ENCODE data around the gene LRMDA. TPM values are rescaled to one million over a fixed set of nuclear protein-coding genes. Genes with fewer than 3 reads are reported as not detected.

Gene LRMDA
- total RNA-seq, 1 donor from 2014 or later, result 2.1 TPM

- Mint-ChIP-seq H3K27ac (ENCODE audit: unreplicated experiment) (no peak overlapping the region), H3K9me3 (ENCODE audit: unreplicated experiment) (no peaks in the 10 kb centered on the region), H3K36me3 (ENCODE audit: unreplicated experiment) (no peaks in the 10 kb centered on the region), H3K27me3 (ENCODE audit: unreplicated experiment) (no peaks in the 10 kb centered on the region), H3K4me1 (ENCODE audit: low read depth, unreplicated experiment) (no peaks in the 10 kb centered on the region), H3K4me3 (ENCODE audit: unreplicated experiment) (no peak overlapping the region)
- TF ChIP-seq, protein P1, sequence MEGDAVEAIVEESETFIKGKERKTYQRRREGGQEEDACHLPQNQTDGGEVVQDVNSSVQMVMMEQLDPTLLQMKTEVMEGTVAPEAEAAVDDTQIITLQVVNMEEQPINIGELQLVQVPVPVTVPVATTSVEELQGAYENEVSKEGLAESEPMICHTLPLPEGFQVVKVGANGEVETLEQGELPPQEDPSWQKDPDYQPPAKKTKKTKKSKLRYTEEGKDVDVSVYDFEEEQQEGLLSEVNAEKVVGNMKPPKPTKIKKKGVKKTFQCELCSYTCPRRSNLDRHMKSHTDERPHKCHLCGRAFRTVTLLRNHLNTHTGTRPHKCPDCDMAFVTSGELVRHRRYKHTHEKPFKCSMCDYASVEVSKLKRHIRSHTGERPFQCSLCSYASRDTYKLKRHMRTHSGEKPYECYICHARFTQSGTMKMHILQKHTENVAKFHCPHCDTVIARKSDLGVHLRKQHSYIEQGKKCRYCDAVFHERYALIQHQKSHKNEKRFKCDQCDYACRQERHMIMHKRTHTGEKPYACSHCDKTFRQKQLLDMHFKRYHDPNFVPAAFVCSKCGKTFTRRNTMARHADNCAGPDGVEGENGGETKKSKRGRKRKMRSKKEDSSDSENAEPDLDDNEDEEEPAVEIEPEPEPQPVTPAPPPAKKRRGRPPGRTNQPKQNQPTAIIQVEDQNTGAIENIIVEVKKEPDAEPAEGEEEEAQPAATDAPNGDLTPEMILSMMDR (IDR thresholded peaks at IDR 0.05; ENCODE audit: partially characterized antibody, unreplicated experiment), result no peak
- no peak for DNase-seq
These were observed 240.8 kb downstream of the LRMDA start for GRCh38 chr10:75672111-75672671.

GRCh38 chr10:75672842-75673241, 241.4 kb downstream of the LRMDA start:
- no peak overlapping the region for H3K27ac Mint-ChIP-seq (ENCODE audit: unreplicated experiment)
- no peak for DNase-seq
- TF ChIP-seq, protein P1 (IDR thresholded peaks at IDR 0.05; ENCODE audit: partially characterized antibody, unreplicated experiment), result no peak
- H3K4me1 Mint-ChIP-seq (ENCODE audit: low read depth, unreplicated experiment), result no peaks in the 10 kb centered on the region
- H3K9me3 Mint-ChIP-seq (ENCODE audit: unreplicated experiment), result no peaks in the 10 kb centered on the region
- no peak overlapping the region for H3K4me3 Mint-ChIP-seq (ENCODE audit: unreplicated experiment)
- no peaks in the 10 kb centered on the region for H3K27me3 Mint-ChIP-seq (ENCODE audit: unreplicated experiment)
- H3K36me3 Mint-ChIP-seq (ENCODE audit: unreplicated experiment), result no peaks in the 10 kb centered on the region

GRCh38 chr10:75677541-75677940, 246.1 kb downstream of the LRMDA start:
- TF ChIP-seq, protein P1 (IDR thresholded peaks at IDR 0.05; ENCODE audit: partially characterized antibody, unreplicated experiment), result no peak
- Mint-ChIP-seq H3K4me1 (ENCODE audit: low read depth, unreplicated experiment) (no peaks in the 10 kb centered on the region), H3K4me3 (ENCODE audit: unreplicated experiment) (no peak overlapping the region), H3K27me3 (ENCODE audit: unreplicated experiment) (no peaks in the 10 kb centered on the region), H3K27ac (ENCODE audit: unreplicated experiment) (no peak overlapping the region), H3K9me3 (ENCODE audit: unreplicated experiment) (no peaks in the 10 kb centered on the region), H3K36me3 (ENCODE audit: unreplicated experiment) (no peaks in the 10 kb centered on the region)
- DNase-seq, result no peak

DNA sequence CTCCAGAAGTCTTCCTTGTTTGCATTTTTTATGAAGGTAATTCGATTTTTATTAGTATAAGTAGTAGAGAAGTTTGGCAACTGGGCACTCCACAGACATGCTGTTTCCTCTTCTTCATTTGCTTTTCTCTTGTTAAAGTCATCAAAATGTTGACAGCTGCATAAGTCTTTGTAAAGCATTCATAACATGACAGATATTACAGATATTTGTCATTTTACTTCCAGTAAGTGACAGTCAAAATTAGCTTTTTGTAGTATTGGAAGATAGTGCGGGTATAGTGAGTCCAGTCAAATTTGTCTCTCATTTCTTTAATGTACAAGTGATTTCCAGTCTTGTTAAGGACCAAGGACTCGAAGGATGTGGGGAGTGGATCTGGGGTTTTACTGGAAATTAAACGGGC, 247.1 kb downstream of the LRMDA start:
- no peaks in the 10 kb centered on the region for H3K27me3 Mint-ChIP-seq (ENCODE audit: unreplicated experiment)
- no peaks in the 10 kb centered on the region for H3K36me3 Mint-ChIP-seq (ENCODE audit: unreplicated experiment)
- DNase-seq, result no peak
- no peak overlapping the region for H3K27ac Mint-ChIP-seq (ENCODE audit: unreplicated experiment)
- TF ChIP-seq, protein P1 (IDR thresholded peaks at IDR 0.05; ENCODE audit: partially characterized antibody, unreplicated experiment), result no peak
- H3K4me3 Mint-ChIP-seq (ENCODE audit: unreplicated experiment), result no peak overlapping the region
- H3K9me3 Mint-ChIP-seq (ENCODE audit: unreplicated experiment), result no peaks in the 10 kb centered on the region
- H3K4me1 Mint-ChIP-seq (ENCODE audit: low read depth, unreplicated experiment), result peaks cover 4% of the 10 kb centered on the region

- no peaks in the 10 kb centered on the region for H3K27me3 Mint-ChIP-seq (ENCODE audit: unreplicated experiment)
These were observed 248.1 kb downstream of the LRMDA start for GRCh38 chr10:75679536-75679935.

More at GRCh38 chr10:75679536-75679935, 248.1 kb downstream of the LRMDA start:
- peaks cover 4% of the 10 kb centered on the region for H3K4me1 Mint-ChIP-seq (ENCODE audit: low read depth, unreplicated experiment)
- TF ChIP-seq, protein P1 (IDR thresholded peaks at IDR 0.05; ENCODE audit: partially characterized antibody, unreplicated experiment), result no peak
- DNase-seq, result no peak
- no peak overlapping the region for H3K27ac Mint-ChIP-seq (ENCODE audit: unreplicated experiment)
- H3K9me3 Mint-ChIP-seq (ENCODE audit: unreplicated experiment), result no peaks in the 10 kb centered on the region
- no peak overlapping the region for H3K4me3 Mint-ChIP-seq (ENCODE audit: unreplicated experiment)
- no peaks in the 10 kb centered on the region for H3K36me3 Mint-ChIP-seq (ENCODE audit: unreplicated experiment)
